ENCODE data around the gene TTLL8. TPM values are rescaled to one million over a fixed set of nuclear protein-coding genes. Genes with fewer than 3 reads are reported as not detected.

The TTLL8 gene
- total RNA-seq, 4 donors from 2014 or later, result not detected

- intact Hi-C loops (cut with DNase I; ENCODE audit: low total_unique reads), result no loop called here
- no peak overlapping the region for H3K4me3 ChIP-seq (ENCODE audit: low read depth, poor library complexity, severe bottlenecking)
- no peak for DNase-seq (ENCODE audit: low spot score in 2 of 2)
- TF ChIP-seq POLR2A (IDR thresholded peaks at IDR 0.05) (no peak), CTCF (IDR thresholded peaks at IDR 0.05) (no peak)
- 82 to 87% methylated on average over 8 of the region's 8 CpGs for whole genome bisulfite sequencing, 2 donors
Observed at GRCh38 chr22:50070366-50070765, 12.3 kb upstream of the TTLL8 start.

GRCh38 chr22:50068096-50068495 is 10.0 kb upstream of the TTLL8 start:
- H3K4me3 ChIP-seq (ENCODE audit: low read depth, poor library complexity, severe bottlenecking), result no peak overlapping the region
- no peak for DNase-seq (ENCODE audit: low spot score in 2 of 2)
- intact Hi-C loops (cut with DNase I; ENCODE audit: low total_unique reads), result no loop called here
- no peak for TF ChIP-seq CTCF (IDR thresholded peaks at IDR 0.05)
- TF ChIP-seq POLR2A (IDR thresholded peaks at IDR 0.05), result no peak
- WGBS, 2 donors, result 85% methylated on average over 10 to 11 of the region's 11 CpGs

- DNase-seq (ENCODE audit: low spot score in 2 of 2), result no peak
- intact Hi-C loops (cut with DNase I; ENCODE audit: low total_unique reads), result no loop called here
- WGBS, 2 donors, result 75 to 82% methylated on average over 5 to 8 of the region's 8 CpGs
- TF ChIP-seq CTCF (IDR thresholded peaks at IDR 0.05) (no peak), POLR2A (IDR thresholded peaks at IDR 0.05) (no peak)
- H3K4me3 ChIP-seq (ENCODE audit: low read depth, poor library complexity, severe bottlenecking), result no peak overlapping the region
Observed at GRCh38 chr22:50067244-50067643, 9.1 kb upstream of the TTLL8 start.

GRCh38 chr22:50064453-50064852 is 6.4 kb upstream of the TTLL8 start:
- no peak for TF ChIP-seq CTCF (IDR thresholded peaks at IDR 0.05)
- TF ChIP-seq POLR2A (IDR thresholded peaks at IDR 0.05), result no peak
- intact Hi-C loops (cut with DNase I; ENCODE audit: low total_unique reads), result no loop called here
- H3K4me3 ChIP-seq (ENCODE audit: low read depth, poor library complexity, severe bottlenecking), result no peak overlapping the region
- WGBS, 2 donors, result 70 to 73% methylated on average over 18 of the region's 18 CpGs
- no peak for DNase-seq (ENCODE audit: low spot score in 2 of 2)

GRCh38 chr22:50063589-50064393 is 5.7 kb upstream of the TTLL8 start:
- intact Hi-C loops (cut with DNase I; ENCODE audit: low total_unique reads), result no loop called here
- WGBS, 2 donors, result 79 to 84% methylated on average over 22 to 23 of the region's 23 CpGs
- DNase-seq (ENCODE audit: low spot score in 2 of 2), result no peak
- no peak for TF ChIP-seq POLR2A (IDR thresholded peaks at IDR 0.05)
- TF ChIP-seq CTCF (IDR thresholded peaks at IDR 0.05), result no peak
- no peak overlapping the region for H3K4me3 ChIP-seq (ENCODE audit: low read depth, poor library complexity, severe bottlenecking)

All from lower leg skin (tissue), 4 donors.